GM11168 (cell line): ENCODE results near the gene TRAPPC3L.

Source experiments
- in situ Hi-C: fragments of 300-500 bp; cut with MboI; formaldehyde crosslinking; loops from one replicate; pipeline ENCODE4 v1.12.0; 2022; ENCODE audit warnings: low sequenced_read_pairs; ENCODE audit not compliant: unreplicated experiment

TRAPPC3L gene

DNA sequence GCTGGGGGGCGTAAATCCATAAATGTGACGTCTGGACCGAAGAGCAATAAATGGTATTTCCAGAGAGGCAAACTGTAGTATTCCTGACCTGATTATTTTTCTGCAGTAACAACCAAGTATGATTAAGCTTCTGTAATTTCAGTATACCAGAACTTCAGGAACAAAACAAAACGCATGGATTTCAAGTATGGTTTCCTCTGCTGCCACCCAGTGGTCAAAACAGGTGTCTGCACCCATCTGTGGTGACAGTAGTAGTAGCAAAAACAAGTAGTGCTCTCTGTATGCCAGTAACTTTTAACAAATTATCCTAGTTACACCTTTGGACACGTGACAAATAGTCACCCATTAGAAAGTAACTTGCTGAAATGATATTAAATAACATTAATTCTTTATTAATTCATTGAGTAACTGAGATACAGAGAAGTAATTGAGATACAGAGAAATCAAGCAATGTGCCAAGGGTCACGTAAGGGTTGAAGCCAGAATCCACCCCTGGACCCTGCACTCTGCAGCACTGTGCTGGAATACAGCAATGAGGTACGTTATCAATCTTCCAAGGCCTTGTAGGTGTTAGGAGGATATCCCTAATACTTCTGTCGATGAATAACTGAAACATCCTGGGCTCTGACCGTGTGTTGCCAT lies 16.0 kb upstream of the TRAPPC3L start:
- in situ Hi-C loops = no loop called here

DNA sequence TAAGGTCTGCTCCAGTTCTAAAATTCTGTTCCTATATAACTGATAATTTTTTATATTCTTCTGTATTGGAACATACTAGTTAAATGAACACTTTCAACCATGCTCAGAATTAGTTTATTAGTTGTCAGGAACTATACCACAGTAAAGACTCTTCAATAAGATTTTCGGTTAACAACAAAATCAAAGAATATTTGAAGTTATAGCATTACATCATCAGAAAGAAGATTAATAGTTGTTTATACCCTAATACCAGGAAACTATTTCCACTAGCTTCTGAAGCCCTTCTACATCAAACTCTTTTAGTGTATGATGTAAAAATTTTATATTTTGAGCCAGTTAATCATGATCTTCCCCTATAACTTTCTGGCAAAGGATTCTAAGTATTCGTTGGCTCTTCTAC lies 14.6 kb upstream of the TRAPPC3L start:
- in situ Hi-C loops = no loop called here

DNA sequence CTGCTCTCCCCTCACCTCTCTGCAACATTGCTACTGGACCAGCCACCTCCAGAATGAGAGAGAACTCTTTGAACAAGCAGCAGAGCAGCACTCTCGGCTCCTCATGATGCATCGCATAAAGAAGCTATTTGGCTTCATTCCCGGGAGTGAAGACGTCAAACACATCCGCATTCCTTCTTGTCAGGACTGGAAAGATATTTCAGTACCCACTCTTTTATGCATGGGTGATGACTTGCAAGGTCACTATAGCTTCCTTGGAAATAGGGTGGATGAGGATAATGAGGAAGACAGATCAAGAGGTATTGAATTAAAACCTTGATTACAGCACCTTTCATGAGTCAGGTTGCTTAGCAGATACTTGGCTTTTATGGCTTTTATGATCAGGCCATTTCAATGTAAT lies 12.4 kb upstream of the TRAPPC3L start:
- in situ Hi-C loops = no loop called here

DNA sequence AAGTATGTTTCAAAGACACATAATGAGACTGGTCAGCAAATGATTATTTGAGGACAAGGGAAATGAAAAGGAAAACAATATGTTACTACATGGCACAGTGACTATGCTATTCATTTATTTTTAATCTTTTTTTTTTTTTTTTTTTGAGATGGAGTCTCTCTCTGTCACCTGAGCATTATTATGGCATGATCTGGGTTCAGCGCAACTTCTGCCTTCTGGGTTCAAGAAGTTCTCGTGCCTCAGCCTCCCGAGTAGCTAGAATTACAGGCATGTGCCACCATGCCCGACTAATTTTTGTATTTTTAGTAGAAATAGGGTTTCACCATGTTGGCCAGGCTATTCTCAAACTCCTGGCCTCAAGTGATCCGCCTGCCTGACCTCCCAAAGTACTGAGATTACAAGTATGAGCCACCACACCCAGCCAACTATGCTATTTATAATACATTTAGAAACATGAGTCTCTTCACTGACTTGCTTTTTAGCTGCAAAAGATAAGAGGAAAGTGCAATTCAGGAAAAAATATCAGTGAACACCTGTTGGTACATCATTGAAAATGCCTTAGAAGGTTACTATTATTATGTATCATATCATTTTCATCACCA lies 11.4 kb upstream of the TRAPPC3L start:
- in situ Hi-C loops = no loop called here

DNA sequence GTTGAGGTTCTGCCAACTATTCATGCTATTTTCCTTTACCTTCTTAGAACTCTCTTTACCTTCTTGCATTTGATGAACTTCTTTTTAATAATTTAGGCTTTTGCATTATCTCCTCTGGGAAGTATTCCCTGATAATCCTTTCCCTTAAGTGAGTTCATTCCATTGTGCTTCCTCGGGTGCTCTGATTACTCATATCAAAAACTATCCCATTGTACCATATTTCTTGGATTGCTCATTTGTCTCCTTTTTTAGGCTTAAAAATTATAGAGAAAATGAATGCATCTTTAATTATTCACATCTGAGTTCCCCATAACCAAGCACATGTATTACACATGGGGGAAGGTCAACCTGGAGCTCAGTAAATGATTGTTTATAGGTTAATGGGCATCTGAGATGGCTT lies 10.6 kb upstream of the TRAPPC3L start:
- in situ Hi-C loops = no loop called here

DNA sequence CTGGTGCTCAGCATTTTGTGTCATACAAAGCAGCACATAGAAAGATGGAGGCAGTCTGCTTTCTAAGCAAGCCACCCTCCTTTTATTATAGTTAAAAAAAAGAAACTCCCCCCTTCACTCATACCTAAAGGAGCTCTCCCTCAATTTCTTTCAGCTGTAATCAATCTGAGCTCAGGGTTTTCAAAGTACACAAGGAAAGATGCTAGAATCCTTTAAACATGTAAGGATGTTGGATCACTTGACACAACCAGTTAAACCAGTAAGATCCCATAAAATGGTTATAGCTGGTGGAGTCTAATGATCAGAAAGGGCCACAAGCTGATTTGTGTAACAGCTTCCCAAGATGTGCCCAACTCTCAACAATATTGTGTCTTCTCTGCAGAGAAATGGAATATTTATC lies 8.0 kb upstream of the TRAPPC3L start, which contains the start of gene CALHM4:
Gene CALHM4, plus strand, starts transcription at position 301 of the 400 bp plus-strand sequence. Its CDS starts 43 bp downstream, at position 344.
- in situ Hi-C loops = no loop called here

DNA sequence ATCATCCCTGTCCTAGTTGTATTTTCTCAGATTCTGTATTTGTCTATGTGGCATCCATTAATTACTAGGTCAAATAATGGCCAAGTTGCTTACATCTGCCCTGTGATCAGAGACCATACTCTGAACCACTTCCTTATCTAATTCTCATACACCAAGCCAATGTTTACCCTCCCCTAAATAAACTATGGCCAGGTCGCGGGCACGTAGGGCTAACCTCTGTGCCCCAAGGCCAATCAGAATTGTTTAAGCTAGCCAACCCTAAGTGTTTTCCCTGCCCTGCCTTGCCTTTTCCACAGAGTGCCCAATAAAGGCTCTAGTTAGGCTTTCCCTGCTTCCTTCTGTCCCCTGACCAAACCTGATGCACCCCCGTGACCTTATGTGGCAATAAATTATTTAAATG lies 5.3 kb upstream of the TRAPPC3L start:
- in situ Hi-C loops = no loop called here

DNA sequence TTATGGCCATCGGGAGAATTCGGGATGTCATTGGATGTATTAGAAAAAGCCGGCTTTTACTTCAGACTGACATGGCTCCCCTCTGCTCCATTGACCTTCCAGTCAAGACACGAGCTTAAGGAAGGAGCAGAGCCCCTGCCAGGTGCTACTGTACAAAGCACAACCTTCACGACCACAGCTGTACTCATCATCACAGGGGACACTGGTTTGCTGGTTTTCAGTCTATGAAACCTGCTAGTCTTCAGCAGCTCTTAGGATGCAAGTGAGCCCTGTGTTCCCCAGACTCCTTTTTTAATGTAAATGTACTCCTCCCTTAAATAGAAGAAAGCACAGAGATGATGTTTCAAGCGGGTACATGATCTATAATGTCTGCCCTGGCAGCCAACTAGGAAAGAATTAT lies 1.9 kb upstream of the TRAPPC3L start:
- in situ Hi-C loops = loop anchor here (10.0 kb wide), 1 partner anchor 283 kb away; no protein-coding TSS in a partner anchor

DNA sequence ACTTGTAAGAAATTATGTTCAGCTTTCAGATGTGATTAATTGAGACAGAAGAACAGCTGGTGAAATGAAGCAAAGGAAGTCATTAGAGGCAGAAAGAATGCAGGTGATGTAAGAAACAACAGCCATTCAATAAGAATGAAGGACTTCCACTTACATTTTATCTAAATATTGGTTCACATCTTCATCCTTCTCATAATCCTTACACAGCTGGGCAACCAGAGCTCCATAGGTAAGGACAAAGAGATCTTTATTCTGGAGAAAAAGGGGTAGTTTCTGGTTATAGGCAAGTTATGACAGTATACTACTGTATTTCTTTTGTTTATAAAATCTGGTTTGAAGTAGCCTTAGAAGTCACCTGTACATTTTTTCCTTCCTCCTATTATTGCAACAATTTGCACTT lies 2.3 kb downstream of the TRAPPC3L start:
- in situ Hi-C loops = loop anchor here (10.0 kb wide), 1 partner anchor 278 kb away; no protein-coding TSS in a partner anchor

DNA sequence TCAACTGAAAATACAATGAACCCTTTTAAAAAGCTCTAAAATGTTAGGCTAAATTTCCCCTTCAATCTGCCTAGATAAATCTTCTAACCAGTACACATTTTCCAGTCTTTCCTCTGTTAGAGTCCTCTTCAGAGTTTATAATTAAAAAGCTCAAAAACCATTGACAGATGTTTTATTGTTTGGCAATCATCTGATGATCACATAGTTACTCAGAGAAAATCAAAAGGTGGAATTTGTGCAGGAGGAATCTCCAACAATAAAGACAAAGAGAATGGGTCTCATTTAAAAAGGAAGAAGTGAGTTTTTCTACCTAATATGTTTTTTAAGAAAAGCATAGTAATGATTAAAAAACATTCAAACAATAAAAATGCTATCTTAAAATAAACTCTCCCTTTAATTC lies 3.1 kb downstream of the TRAPPC3L start:
- in situ Hi-C loops = loop anchor here (10.0 kb wide), 1 partner anchor 278 kb away; no protein-coding TSS in a partner anchor

DNA sequence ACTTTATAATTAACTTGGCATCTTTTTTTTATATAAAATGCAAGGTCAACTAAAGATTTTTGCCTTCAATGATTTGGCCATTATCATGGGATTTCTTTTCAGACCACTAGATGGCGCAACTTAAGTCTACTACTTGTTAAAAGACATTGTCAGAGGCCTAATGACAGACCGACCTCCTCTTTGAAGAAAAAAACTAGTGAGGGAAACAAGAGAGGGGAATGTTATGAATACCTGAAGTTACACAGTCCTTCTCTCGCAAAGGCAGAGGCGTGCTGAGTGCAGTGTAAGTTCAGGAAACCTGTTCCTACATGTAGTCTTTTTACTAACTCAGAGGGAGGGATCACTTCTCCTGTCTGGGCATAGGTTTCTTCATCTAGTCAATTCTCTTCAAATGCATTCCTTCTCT lies 9.3 kb downstream of the TRAPPC3L start:
- in situ Hi-C loops = no loop called here

DNA sequence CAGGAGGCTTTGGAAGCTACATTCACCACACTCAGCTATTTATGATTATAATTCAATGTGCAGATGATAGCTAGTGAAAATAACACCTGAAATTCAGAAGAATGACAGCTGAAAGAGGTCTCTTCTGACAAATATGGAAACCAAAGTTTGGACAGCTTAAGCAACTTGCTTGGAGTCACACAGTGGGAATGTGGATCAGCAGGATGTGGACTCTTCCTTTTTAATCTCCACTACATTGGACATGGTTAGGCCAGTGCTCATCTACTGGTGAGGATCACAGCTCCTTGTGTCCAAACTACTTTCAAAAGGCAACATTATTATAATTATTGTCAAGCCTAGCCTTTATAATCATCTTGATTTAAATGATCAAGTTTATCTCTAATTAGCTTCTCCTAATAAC lies 10.4 kb downstream of the TRAPPC3L start:
- in situ Hi-C loops = no loop called here

DNA sequence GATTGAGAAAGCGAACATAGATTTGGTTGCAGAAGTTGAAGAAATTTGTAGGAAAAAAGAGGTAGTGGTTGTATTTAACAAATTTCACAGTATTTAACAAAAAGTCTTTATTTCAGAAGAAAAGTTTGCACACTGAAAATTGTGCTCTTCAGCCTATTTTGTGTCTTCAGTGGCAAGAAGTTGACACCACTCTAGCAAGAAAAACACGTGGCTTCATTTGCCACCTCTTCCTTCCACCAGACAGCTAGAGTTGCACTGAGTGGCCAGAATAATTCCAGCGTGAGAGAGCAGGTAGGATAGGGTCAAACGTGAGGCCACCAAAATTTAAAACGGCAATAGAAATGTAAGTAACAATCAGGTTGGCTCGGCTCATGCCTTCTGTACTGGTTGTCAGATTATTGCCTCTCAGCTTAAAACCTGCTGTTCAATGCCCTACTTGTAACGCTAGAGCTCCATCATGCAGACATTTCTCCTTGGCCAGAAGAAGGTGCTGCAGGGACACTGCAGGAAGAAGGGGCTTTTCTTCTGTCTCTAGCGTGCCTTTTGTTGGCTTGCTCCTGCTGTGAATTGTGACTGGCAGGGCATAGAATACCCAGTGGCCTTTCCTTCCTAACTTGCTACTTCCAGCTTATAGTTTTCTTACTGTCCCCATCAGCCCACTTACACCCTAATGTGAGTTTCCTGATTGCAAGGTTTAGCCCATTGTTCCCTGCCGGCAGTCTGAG lies 12.1 kb downstream of the TRAPPC3L start:
- in situ Hi-C loops = no loop called here

DNA sequence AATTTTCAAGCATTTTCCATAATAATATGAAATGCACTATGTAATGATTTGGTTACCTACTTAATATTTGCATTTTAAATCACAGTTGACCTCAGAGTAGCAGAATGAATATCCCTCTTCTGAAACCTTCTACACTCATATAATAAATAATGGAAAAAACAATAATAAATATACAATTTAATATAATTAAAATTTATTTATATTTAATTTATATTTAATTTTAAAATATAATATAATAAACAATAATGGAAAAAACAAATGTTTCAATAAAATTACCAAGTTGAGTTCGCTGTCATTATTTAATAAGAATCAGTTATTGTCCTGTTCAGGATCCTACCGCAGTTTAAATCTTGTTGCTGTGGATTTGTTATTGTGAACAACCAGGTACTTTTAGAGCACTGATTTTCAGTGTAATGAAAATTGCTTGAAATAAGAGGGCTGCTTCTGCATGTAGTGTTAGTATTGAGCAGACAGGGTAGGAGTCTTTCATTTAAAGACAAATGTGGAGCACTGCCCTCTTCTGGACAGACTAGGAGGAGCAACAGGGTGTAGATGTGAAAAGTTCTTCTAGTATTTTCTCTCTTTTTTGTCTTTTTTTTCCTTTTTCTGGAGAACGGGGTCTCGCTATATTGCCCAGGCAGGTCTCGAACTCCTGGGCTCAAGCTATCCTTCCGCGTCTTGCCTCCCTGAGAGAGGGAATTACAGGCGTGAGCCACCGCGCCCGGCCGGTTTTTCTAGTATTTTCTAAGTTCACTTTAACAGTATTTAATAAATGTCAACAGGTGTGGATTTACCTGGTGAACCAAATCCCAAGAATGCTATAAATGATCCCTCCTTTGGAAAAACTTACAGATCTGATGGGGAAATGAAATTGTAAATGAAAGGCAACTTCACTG lies 13.6 kb downstream of the TRAPPC3L start:
- in situ Hi-C loops = no loop called here

DNA sequence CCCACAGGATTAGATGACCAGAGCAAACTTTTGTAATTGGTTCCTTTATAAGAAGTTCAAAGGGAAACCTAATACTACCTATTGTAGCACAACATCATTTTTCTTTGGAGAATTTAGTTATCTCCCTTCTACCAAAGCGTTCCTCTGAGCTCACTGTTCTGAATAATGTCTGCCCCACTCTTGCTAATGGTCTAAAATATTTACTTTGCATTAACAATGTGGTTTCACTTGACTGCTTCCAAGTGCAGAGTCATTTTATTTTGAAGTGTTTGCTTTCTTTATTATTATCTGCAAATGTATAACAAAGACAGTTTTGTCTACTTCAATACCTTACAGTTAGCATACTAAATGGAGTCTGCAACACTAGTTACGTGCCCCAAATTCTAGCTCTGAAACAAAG lies 15.0 kb downstream of the TRAPPC3L start:
- in situ Hi-C loops = no loop called here

DNA sequence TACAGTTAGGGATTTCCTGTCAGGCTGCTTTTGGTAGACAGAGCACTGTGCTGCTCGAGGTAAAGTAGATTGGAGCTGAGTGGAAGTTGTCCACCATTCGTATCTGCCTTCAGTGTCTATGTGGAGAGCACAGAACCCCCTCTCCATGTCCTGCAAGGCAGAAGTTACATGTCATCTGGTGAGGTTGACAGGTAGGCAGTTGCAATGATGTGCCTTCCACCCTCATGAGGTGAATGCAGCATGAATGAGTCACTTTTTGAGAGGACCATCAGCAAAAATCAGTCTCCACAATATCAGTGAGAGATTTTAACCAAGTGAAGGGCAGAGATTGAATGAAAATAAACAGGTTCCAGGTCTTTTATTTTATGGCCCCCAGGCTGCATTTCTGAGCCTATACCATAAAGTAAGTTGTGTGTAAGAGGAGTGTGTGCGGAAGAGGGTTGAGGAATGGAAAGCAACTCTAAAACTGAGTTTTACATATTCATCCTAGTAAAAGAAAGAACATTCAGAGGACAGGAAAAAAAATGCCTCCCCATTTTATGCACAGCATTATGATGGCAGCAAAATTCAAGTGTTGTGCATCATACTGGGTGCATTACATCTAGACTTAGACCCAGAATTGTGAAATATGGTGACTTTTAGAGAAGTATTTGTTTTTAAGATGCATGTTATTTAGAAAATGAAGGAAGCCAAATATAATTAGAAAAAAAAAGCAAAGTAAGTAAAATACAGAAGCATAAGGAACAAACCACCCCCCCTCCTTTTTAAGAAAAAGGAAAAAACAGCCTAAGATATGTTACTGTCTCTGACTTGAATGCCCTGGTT lies 15.8 kb downstream of the TRAPPC3L start:
- in situ Hi-C loops = no loop called here

DNA sequence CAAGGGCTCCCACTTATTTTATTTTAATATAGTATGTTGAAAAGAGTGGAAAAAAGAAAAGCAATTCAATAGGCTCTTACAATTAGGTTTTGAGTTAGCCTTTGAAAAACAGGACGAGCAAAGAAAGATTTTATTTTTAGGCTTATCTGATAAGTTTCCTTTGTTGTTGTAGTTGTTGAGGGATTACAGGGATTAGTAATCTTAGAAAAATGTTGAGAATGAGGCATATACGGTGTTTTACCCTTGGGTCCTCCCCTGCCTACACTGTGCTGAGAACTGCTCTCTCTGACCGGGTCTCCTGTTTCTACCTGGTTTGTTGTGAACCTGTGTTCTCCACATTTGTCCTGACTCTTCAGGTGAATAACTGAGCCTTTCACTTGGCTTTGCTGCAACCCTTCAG lies 16.7 kb downstream of the TRAPPC3L start:
- in situ Hi-C loops = no loop called here

DNA sequence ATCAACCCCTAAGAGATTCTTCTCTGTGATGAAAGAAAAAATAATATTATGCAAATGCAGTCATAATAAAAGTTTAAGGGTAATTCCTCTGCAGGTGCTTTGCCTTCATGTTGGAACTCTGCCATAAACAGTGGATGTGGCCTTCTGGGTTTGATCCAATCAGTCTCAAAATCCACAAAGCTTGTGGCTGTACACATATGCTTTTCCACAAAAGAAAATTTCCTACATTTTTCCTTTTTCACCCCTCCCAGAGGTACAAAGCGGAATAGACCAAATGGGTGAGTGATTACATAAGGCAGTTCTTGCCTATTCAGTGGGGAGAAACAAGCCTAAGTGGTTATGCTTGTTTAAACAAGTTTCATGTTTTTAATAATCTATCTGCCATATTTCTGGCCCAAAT lies 17.4 kb downstream of the TRAPPC3L start:
- in situ Hi-C loops = no loop called here

DNA sequence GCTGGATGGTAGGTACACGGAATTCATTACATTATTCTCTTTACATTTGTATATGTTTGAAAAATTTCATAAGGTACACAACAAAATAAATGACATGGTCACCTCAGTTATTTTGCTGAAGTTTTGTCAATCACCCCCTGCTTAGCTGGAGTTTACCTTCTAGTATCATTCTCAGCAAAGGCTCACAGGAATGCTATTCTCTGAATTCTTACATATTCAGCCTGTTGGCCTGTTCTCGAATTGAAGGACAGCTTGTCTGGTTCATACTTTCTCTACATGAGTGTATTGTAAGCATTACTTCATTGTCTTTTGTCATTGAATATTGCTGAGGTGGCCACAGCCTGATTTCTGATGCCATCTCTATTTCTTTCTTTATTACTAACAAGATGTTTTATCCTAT lies 21.2 kb downstream of the TRAPPC3L start:
- in situ Hi-C loops = no loop called here

DNA sequence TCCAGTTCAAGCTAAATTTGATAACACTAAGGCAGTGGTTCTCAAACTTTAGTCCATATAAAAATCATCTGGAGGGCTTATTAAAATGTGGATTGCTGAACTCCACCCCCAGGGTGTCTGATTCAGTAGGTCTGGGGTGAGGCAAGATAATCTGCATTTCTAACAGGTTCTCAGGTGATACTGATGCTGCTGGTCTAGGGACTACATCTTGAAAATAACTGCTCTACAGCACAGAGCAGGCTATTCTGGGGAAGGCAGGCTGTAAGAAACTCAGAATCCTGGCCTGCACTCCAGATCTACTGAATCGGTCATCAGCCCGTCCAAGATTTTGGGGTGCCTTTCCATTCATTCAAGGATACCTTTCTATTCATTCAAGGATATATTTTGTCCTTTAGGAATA lies 22.6 kb downstream of the TRAPPC3L start:
- in situ Hi-C loops = no loop called here
